Measurements from ENCODE around the gene PDXK.

PDXK gene

DNA sequence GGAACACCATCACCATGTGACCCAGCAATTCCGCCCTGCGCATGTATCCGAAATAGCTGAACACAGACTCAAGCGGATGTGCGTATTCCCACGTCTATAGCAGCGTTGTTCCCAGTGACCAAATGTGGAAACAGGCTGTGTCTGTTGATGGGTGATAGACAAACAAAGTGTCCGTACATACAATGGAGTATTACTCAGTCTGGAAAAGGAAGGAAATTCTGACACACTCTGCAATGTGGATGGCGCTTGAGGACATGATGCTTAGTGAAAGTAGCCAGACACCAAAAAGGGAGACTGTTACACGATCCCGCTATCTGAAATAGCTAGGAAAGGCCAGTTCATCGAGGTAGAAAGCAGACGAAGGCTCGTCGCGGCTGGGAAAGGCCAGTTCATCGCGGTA, 25.8 kb downstream of the PDXK start:
- no peak for DNase-seq

DNA sequence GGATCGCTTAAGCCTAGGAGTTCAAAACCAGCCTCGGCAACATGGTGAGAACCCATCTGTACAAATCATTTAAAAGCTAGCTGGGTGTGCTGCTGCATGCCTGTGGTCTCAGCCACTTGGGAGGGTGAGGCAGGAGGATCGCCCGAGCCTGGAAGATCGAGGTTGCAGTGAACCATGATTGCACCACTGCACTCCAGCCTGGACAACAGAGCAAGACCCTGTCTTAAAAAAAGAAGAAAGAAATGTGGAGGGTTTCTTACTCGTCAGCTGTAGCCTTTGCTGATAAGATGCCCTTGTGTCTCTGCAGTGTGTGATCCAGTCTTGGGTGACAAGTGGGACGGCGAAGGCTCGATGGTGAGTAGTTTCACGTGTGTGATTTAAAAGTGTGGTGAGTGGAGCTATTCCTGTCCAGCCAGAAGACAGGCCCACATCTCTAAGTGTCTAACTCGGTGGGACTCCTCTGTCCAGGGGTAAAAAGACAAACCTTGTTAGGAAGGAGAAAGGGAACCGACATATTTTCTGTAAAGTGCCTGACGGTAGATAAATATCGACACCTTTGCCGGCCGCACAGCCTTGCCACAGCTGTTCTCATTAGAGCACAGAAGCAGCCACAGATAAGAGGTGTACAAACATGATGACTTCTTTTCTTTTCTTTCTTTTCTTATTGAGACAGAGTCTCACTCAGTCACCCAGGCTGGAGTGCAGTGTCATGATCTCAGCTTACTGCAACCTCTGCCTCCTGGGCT, 27.0 kb downstream of the PDXK start:
- DNase-seq: no peak

- no peak for DNase-seq
These were observed 29.7 kb downstream of the PDXK start for GRCh38 chr21:43748622-43749021.

DNA sequence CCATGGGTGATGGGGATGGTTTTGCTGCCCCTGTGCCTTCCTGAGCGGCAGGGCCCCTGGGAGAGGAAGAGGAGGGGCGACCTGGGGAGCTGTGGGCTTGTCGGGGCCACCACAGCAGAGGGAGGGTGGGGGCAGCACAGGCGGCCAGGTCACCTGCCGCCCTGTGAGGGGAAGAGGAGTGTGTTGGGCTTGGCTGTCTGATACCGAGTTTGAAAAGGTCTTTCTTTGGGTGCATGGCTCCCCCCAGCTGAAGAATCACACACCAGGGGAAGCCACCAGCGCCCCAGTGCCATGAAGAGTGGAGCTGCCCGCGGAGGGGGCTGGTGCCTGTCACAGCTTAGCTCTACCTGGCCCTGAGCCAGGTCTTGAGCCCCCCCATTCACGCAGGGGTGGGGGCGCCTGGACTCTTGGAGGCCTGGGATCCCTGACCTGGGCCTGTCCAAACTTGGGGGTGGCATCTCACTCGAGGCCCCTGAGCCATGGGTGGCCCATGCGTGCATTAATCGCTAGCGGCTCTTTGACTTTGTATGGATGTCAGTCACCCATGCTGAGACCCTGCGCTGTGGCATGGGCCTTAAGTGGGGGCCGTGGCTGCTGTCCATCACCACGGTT, 30.8 kb downstream of the PDXK start:
- DNase-seq: no peak

DNA sequence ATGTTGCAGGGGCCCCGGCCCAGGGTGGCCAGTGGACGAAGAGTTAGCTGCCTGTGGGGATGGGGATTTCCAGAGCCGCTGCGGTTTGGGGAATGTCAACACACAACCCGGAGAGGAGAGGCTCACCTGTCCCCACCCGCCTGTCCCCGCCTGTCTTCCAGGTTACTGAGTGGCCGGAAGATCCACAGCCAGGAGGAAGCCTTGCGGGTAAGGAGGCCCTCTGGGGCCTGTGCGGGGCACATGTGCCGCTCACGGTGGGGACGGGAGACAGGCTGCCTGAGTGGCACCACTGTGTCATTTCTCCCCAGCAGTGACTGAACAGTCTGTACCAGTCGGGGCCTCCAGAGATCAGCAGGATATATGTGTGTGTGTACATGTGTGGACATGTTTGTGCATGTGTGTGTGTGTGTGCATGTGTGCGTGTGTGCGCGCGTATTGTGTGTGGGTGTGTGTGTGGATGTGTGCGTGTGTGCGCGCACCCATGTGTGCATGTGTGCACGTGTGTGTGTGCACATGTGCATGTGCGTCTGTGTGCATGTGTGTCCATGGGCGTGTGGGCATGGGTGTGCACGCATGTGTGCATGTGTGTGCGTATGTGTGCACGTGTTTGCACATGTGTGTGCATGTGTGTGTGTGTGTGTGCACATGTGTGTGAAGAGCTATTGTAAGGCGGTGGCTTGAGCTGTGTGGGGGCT, 31.6 kb downstream of the PDXK start:
- DNase-seq: no peak

DNA sequence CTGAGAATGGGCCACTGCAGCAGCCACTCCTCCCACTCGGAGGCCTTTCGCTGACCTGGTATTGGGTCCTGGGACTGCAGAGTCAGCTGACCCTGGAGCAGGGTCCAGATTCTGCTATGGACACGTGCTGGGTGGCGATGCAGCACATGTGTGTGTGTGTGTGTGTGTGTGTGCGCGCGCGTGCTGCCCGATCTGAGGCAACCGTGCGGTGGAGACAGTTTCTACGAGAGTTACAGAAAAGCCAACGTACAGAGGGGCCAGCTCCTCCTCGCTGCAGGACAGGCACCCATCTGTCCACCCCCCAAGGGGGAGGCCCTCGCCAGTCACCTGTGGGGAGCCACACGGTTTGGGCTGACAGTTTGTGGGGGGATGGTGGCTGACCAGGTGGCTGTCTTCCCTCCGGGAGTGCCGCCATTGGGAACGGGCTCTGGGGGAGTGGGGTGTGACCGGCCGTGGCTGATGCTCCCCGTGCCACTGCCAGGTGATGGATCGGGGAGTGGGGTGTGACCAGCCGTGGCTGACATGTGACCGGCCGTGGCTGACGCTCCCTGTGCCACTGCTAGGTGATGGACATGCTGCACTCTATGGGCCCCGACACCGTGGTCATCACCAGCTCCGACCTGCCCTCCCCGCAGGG, 33.1 kb downstream of the PDXK start:
- DNase-seq: no peak

DNA sequence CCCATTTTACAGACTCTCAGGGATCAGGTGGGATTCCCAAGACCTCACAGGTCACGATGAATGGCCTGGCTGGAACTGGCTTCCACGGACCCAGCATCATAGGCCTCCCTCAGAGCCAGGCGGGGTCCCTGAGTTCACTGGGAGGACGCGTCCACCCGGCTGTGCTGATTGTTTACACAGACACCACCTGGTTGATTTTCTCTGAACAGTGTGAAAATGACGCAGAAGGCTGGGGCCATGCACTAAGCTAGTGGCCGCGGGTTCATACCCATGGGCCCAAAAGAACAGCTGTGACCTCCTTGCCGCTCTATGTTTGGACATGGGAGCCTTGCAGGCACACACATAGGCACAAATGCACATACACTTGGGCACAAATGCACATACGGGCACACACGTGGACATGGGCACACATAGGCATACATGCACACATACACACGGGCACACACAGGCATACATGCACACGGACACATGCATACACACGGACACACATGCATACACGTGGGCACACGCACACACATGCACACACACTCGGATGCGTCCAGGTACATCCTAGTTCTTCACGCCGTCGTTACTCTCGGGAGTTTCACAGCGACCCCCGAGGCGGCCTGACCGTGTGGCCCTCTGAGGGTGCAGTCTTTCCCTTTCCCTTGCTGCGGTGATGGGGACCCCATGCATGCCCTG, 34.0 kb downstream of the PDXK start:
- no peak for DNase-seq

GRCh38 chr21:43753439-43753799, 34.5 kb downstream of the PDXK start:
- DNase-seq: no peak

DNA sequence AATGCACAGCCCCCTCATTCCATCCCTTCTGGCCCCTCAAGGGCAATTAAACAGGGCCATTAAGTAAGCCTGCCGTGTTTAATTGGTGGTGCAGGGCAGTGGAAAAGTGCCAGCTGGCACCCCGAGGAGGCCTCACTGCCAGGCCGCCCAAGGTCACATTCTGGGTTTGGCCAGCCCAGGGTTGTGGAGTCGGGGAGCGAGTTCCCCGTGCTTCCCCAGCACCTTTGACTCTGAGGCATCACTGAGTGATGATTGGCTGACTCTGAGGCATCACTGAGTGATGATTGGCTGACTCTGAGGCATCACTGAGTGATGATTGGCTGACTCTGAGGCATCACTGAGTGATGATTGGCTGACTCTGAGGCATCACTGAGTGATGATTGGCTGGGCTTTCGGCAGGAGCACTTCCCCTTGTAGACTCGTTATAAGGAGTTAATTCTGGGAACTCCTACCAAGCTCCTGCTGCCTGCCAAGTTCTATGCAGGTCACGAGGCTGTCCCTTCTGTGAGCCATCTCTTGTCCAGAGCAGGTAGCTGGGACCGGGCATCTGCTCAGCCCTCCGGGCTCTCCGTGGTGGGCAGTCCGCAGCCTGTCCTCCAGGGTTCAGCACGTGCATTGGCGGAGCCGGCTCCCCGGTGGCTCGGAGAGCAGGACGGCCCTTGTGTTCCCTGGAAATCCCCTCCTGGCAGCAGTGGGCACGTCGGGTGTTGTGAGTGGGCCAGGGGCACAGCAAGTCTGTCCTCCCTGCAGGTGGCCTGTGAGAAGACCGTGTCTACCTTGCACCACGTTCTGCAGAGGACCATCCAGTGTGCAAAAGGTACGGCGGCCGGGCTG, 36.2 kb downstream of the PDXK start:
- no peak for DNase-seq

DNA sequence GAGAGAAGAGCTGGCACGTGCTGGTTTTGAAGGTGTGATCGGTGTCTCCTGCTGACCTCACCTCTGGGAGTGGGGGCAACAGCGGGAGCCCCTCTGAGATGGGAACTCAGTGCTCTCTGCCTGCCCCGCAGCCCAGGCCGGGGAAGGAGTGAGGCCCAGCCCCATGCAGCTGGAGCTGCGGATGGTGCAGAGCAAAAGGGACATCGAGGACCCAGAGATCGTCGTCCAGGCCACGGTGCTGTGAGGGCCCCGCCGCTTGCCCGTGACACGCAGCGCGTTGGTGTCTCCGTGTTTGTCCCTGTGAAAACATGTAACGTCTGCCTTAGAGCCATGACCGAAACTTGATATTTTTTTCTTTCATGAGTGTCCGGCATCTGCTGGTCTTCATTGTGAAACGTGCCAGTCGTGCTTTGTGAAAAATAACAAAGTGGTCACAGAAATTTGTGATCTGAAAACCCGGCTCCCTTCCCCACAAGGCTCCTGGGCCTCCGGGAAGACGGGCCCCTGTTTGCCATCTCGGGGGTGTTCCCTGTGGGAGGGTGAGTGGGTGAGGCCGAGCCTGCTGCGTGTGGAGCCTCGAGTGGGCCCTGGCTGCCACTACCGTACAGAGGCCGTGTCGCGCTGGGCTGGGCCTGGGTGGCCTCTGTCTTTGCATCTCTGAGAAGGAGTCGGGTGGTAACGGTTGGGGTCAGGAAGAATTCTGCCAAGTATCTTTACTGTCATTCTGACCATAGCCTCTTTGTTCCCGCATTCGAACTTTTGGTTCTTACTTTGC, 37.1 kb downstream of the PDXK start:
- DNase-seq: no peak

GRCh38 chr21:43757601-43758000, 38.7 kb downstream of the PDXK start:
- DNase-seq: no peak

- DNase-seq: no peak
These were observed 39.2 kb downstream of the PDXK start for GRCh38 chr21:43758111-43758641.

GRCh38 chr21:43758811-43759210, 39.9 kb downstream of the PDXK start:
- DNase-seq: no peak

GRCh38 chr21:43759651-43760050, 40.7 kb downstream of the PDXK start:
- DNase-seq: no peak

DNA sequence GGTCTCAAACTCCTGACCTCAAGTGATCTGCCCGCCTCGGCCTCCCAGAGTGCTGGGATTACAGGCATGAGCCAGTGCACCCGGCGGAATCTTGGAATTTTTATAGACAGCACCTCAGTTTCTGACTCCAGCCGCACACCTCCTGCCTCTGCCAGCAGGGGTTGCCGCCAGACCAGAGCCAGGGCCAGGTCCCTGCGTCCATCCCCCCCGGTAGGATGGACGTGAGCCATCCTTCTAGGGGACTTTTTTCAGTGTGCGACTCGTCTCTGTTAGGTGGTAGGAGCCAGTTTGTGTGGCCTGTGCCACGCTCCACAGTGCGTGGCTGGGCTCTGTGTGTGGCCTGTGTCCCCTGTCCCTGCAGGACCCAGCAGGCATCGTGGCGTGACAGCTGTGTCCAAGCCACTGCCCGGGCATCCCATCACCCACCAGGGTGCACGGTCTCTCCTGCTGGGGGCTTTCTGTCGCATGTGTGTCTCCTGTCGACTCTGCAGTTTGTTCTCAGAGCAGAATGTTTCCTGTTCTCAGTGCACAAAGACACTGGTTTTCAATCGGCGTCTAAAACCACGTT, 41.5 kb downstream of the PDXK start:
- DNase-seq: no peak

DNA sequence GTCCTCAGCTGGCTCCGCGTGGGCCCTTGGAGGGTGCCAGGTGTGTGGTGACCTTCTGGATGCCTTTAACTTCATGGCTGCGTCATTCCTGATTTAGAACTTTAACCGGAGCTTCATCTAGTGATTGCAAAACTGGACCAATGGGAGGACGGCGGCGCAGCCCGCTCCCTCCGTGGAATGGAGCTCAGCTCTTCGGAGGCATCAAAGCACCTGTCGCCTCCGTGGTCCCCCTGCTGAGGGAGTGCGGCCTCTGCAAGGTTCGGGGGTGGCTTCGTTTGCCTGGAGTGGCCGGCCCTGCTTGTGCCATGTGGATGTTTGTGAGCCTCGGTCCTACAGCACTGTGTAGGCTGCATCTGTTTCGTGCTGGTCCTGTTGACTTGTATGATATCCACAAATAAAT, 43.0 kb downstream of the PDXK start:
- DNase-seq: no peak

DNA sequence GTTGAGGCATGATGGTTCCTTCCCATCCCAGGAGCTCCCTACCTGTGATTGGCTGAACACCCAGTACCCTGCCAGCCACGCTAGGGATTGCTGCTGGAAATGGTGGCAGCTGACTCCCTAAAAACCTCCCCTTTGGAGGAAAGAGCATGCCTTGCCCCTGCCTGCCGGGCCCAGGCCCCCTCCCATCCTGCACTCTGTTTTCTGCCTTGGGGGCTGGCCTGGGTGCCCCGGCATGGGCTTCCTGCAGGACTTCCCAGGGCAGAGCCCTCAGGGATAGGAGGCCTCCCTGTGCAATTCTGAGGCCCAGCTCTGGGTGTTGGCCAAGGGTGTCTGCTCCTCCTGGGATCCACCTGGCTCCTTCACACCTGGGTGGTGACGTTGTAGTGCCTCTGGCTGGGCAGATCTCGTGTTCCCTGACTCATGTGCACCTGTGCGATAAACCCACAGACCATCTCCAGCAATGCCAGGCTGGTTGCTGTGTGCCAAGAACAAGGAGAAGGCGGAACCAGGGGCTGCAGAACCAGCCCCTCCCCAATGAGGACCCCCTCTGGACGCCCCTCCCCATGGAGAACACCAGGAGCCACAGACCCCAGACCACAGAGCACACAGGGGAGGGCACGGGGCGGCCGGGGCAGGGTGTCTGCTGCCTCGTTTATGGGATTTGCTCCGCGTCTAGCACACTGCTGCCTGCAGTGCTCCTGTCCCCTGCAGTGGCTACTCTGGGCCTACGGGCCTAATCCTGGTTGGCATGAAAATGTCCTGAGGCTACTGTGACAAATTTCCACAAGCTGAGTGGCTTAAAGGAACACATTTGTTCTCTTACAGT, 43.6 kb downstream of the PDXK start:
- no peak for DNase-seq

- DNase-seq: no peak
These were observed 45.1 kb downstream of the PDXK start for GRCh38 chr21:43763901-43764523.

All from activated naive CD4-positive, alpha-beta T cell (primary cell).